HepG2 (cell line): ENCODE results near the gene SLC19A1. TPM values are rescaled to one million over a fixed set of nuclear protein-coding genes. Genes with fewer than 3 reads are reported as not detected.

ENCODE experiments used
- BCLAF1 ChIP-seq: fragments of 450-650 bp; IDR thresholded peaks from 2 replicates; pipeline ENCODE4 v1.6.1; 2017; ENCODE audit warnings: mild to moderate bottlenecking
- HNRNPH1 ChIP-seq: fragments of 200-400 bp; formaldehyde crosslinking; optimal IDR thresholded peaks from 2 replicates; pipeline ENCODE3; 2017; ENCODE audit warnings: mild to moderate bottlenecking, low read depth, low read length
- RBFOX2 ChIP-seq: fragments of 200-400 bp; formaldehyde crosslinking; IDR thresholded peaks from 2 replicates; pipeline ENCODE4 v1.6.1; 2017; ENCODE audit warnings: low read depth, mild to moderate bottlenecking, low read length
- U2AF1 ChIP-seq: fragments of 200-400 bp; formaldehyde crosslinking; optimal IDR thresholded peaks from 2 replicates; pipeline ENCODE3; 2017; ENCODE audit warnings: mild to moderate bottlenecking, low read depth, low read length
- UBTF ChIP-seq: sonication (generic); formaldehyde crosslinking; IDR thresholded peaks from 2 replicates; pipeline ENCODE4 v1.4.0; 2020; ENCODE audit warnings: mild to moderate bottlenecking, missing genetic modification reagents
- ZC3H4 ChIP-seq: sonication (generic); formaldehyde crosslinking; IDR thresholded peaks from 2 replicates; pipeline ENCODE4 v1.4.0; 2020; ENCODE audit warnings: missing genetic modification reagents, borderline replicate concordance
- ZFP37 ChIP-seq: sonication (generic); formaldehyde crosslinking; IDR thresholded peaks from 2 replicates; pipeline ENCODE4 v1.4.0; 2020; ENCODE audit warnings: missing genetic modification reagents, borderline replicate concordance
- ZNF761 ChIP-seq: sonication (generic); formaldehyde crosslinking; conservative IDR thresholded peaks from 2 replicates; pipeline ENCODE4 v1.4.0; 2020; ENCODE audit warnings: mild to moderate bottlenecking, missing genetic modification reagents
- polyA plus RNA-seq, 8 experiments: library from polyadenylated mRNA; depleted of rRNA in 3 of 8; stranded (reverse) in 7 of 8; unstranded in 1 of 8; fragments of >200 nt; fragmentation: Illumina TruSeq in 4 of 8; extraction: Trizol in 4 of 8; gene quantifications; 2 replicates each; pipeline versions ENCODE4 v1.2.1 to v1.2.3, GENCODE V29; 2011 to 2016; ENCODE audit warnings: low read depth in 4 of 8, missing spikeins in 1 of 8, mixed read lengths in 1 of 8; ENCODE audit not compliant: insufficient read depth in 1 of 8
- total RNA-seq, 5 experiments: library from RNA; depleted of rRNA; stranded (reverse); fragments of >200 nt; fragmentation: Illumina TruSeq; extraction: Trizol; gene quantifications; 2 replicates each; pipeline ENCODE4 v1.2.3, GENCODE V29; 2016; ENCODE audit warnings: low read depth in 1 of 5
- TF ChIP-seq, protein P1 (sequence below): sonication (generic); formaldehyde crosslinking; IDR thresholded peaks from 2 replicates; pipeline ENCODE4 v1.5.0; 2020; ENCODE audit warnings: mild to moderate bottlenecking, missing genetic modification reagents, moderate library complexity

The SLC19A1 gene
- total and polyA plus RNA-seq, 2 of the 13 experiments (the other 11 are each of a cell fraction or from before 2014, with no cell fraction given) = 21.8 to 23.0 TPM

GRCh38 chr21:45470087-45470515 lies 72.1 kb downstream of the SLC19A1 start (continued):
- TF ChIP-seq UBTF (peak; percentile 0; the same call in 1 of the 2 replicates), ZC3H4 (CRISPR knock-in tag) (0 out of 2 replicates have a peak, but pooled peaks have one; percentile 64), ZFP37 (CRISPR knock-in tag) (no peak), ZNF761 (CRISPR knock-in tag) (0 out of 2 replicates have a peak, but pooled peaks have one; percentile 6), U2AF1 (no peak), BCLAF1 (no peak), HNRNPH1 (no peak), RBFOX2 (peak; percentile 76)
- TF ChIP-seq, protein P1, sequence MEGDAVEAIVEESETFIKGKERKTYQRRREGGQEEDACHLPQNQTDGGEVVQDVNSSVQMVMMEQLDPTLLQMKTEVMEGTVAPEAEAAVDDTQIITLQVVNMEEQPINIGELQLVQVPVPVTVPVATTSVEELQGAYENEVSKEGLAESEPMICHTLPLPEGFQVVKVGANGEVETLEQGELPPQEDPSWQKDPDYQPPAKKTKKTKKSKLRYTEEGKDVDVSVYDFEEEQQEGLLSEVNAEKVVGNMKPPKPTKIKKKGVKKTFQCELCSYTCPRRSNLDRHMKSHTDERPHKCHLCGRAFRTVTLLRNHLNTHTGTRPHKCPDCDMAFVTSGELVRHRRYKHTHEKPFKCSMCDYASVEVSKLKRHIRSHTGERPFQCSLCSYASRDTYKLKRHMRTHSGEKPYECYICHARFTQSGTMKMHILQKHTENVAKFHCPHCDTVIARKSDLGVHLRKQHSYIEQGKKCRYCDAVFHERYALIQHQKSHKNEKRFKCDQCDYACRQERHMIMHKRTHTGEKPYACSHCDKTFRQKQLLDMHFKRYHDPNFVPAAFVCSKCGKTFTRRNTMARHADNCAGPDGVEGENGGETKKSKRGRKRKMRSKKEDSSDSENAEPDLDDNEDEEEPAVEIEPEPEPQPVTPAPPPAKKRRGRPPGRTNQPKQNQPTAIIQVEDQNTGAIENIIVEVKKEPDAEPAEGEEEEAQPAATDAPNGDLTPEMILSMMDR (CRISPR knock-in tag) = no peak
- TF ChIP-seq, all 625 proteins: peak for 10
